ENCODE results near the gene CHMP4B.

- TF ChIP-seq, protein P1, sequence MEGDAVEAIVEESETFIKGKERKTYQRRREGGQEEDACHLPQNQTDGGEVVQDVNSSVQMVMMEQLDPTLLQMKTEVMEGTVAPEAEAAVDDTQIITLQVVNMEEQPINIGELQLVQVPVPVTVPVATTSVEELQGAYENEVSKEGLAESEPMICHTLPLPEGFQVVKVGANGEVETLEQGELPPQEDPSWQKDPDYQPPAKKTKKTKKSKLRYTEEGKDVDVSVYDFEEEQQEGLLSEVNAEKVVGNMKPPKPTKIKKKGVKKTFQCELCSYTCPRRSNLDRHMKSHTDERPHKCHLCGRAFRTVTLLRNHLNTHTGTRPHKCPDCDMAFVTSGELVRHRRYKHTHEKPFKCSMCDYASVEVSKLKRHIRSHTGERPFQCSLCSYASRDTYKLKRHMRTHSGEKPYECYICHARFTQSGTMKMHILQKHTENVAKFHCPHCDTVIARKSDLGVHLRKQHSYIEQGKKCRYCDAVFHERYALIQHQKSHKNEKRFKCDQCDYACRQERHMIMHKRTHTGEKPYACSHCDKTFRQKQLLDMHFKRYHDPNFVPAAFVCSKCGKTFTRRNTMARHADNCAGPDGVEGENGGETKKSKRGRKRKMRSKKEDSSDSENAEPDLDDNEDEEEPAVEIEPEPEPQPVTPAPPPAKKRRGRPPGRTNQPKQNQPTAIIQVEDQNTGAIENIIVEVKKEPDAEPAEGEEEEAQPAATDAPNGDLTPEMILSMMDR (IDR thresholded peaks at IDR 0.05): no peak
- no peak for TF ChIP-seq POLR2A (IDR thresholded peaks at IDR 0.05)
- no peak for TF ChIP-seq POLR2AphosphoS5 (IDR thresholded peaks at IDR 0.05)
Measured at GRCh38 chr20:33847006-33847405, 35.9 kb downstream of the CHMP4B start.
